ENCODE data around the gene ALAD. TPM values are rescaled to one million over a fixed set of nuclear protein-coding genes. Genes with fewer than 3 reads are reported as not detected.
A peak's percentile ranks its signal among the peaks of the same experiment; 100 is the strongest.
"Not testable (repeated sequence)": the region's sequence is repeated elsewhere in the genome, so short reads cannot be mapped to it uniquely, and the experiment has no call there.

ALAD gene
- total and polyA plus RNA-seq, 2 of the 13 experiments (the other 11 are each of a cell fraction or from before 2014, with no cell fraction given), result 21.8 to 30.1 TPM

DNA sequence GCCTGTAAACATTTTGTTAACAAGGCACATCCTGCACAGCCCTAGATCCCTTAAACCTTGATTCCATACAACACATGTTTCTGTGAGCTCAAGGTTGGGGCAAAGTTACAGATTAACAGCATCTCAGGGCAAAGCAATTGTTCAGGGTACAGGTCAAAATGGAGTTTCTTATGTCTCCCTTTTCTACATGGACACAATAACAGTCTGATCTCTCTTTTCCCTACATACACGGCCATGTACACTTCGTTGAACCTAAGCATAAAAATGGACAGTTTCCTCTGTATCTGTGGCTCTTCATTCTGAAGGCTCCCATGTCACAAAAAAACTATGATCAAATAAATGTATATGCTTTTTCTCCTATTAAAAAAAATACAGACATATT, 21.3 kb downstream of the ALAD start (continued):
- TF ChIP-seq, protein P1, sequence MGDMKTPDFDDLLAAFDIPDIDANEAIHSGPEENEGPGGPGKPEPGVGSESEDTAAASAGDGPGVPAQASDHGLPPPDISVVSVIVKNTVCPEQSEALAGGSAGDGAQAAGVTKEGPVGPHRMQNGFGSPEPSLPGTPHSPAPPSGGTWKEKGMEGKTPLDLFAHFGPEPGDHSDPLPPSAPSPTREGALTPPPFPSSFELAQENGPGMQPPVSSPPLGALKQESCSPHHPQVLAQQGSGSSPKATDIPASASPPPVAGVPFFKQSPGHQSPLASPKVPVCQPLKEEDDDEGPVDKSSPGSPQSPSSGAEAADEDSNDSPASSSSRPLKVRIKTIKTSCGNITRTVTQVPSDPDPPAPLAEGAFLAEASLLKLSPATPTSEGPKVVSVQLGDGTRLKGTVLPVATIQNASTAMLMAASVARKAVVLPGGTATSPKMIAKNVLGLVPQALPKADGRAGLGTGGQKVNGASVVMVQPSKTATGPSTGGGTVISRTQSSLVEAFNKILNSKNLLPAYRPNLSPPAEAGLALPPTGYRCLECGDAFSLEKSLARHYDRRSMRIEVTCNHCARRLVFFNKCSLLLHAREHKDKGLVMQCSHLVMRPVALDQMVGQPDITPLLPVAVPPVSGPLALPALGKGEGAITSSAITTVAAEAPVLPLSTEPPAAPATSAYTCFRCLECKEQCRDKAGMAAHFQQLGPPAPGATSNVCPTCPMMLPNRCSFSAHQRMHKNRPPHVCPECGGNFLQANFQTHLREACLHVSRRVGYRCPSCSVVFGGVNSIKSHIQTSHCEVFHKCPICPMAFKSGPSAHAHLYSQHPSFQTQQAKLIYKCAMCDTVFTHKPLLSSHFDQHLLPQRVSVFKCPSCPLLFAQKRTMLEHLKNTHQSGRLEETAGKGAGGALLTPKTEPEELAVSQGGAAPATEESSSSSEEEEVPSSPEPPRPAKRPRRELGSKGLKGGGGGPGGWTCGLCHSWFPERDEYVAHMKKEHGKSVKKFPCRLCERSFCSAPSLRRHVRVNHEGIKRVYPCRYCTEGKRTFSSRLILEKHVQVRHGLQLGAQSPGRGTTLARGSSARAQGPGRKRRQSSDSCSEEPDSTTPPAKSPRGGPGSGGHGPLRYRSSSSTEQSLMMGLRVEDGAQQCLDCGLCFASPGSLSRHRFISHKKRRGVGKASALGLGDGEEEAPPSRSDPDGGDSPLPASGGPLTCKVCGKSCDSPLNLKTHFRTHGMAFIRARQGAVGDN (CRISPR knock-in tag; IDR thresholded peaks at IDR 0.05), result peak; percentile 27; the same call in 1 of the 2 replicates
- TF ChIP-seq CREB1, SOX13 (IDR thresholded peaks at IDR 0.05): not testable (repeated sequence)
- TF ChIP-seq CREB1 (CRISPR knock-in tag; IDR thresholded peaks at IDR 0.05) (0 out of 2 replicates have a peak, but pooled peaks have one; percentile 24), SOX13 (CRISPR knock-in tag; conservative IDR thresholded peaks at IDR 0.05 in 1 of 2, IDR thresholded peaks at IDR 0.05 in 1 of 2) (peak in 1 of 2 experiments; percentile 35; a peak in 1 of 4 replicates)
- TF ChIP-seq, protein P2, sequence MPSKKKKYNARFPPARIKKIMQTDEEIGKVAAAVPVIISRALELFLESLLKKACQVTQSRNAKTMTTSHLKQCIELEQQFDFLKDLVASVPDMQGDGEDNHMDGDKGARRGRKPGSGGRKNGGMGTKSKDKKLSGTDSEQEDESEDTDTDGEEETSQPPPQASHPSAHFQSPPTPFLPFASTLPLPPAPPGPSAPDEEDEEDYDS (CRISPR knock-in tag; IDR thresholded peaks at IDR 0.05), result peak; percentile 71

DNA sequence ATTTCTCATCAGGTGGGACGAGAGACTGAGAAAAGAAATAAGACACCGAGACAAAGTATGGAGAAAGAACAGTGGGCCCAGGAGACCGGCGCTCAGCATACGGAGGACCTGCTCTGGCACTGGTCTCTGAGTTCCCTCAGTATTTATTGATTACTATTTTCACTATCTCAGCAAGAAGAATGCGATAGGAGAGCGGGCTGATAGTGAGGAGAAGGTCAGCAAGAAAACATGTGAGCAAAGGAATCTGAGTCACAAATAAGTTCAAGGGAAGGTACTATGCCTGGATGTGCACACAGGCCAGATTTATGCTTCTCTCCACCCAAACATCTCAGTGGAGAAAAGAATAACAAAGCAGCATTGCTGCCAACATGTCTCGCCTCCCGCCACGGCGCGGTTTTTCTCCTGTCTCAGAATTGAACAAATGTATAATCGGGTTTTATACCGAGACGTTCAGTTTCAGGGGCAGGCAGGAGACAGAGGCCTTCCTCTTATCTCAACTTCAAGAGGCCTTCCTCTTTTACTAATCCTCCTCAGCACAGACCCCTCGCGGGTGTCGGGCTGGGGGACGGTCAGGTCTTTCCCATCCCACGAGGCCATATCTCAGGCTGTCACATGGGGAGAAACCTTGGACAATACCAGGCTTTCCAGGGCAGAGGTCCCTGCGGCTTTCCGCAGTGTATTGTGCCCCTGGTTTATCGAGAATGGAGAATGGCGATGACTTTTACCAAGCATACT, 21.8 kb downstream of the ALAD start:
- Histone ChIP-seq H3K9ac (ENCODE audit: insufficient read depth, low read depth, low read length) (peak overlapping the region; percentile 39), H3K79me2 (ENCODE audit: insufficient read depth, low read length) (peaks cover 15% of the 10 kb centered on the region), H3K27ac (ENCODE audit: extremely low read length, insufficient read depth, low read length) (peak overlapping the region; percentile 83), H3K4me2 (ENCODE audit: low read depth, low read length) (peak overlapping the region; percentile 91), H3K4me1 (ENCODE audit: insufficient read depth, low read length) (peaks cover 86% of the 10 kb centered on the region), H3K4me3 (replicated peaks in 1 of 3; ENCODE audit: insufficient read depth in 1 of 3, low read depth in 2 of 3, low read length in 3 of 3) (peak overlapping the region in 2 of 3 experiments; percentile 33 to 41; a peak in 4 of 6 replicates)
- CTCF ChIA-PET (ENCODE audit: low intra/inter-chr PET ratio, low total read pairs); H4K20me1 ChIP-seq (ENCODE audit: insufficient read depth, low read length); H3K27me3 ChIP-seq (ENCODE audit: control insufficient read depth in 1 of 2, insufficient read depth in 2 of 2, low read length in 2 of 2); FAIRE-seq; DNase-seq (ENCODE audit: low spot score); H3K9me3 ChIP-seq (ENCODE audit: low read length); H2AFZ ChIP-seq (ENCODE audit: low read length); H3K36me3 ChIP-seq (replicated peaks in 1 of 2; ENCODE audit: control insufficient read depth in 1 of 2, insufficient read depth in 2 of 2, low read length in 2 of 2); BruUV-seq (replicated peaks); in situ Hi-C loops (cut with HindIII; ENCODE audit: extremely low pct_ligation_motif_present, low pct_unique_long_range_greater_than_20kb); ATAC-seq; intact Hi-C loops (cut with micrococcal nuclease; ENCODE audit: unreplicated experiment); TF ChIP-seq SOX6 (IDR thresholded peaks at IDR 0.05): not testable (repeated sequence)
- POLR2A ChIA-PET, result interaction anchor here (0.9 to 1.3 kb wide), 3 partner anchors 9 to 19 kb away, joined by 3 to 4 read pairs (median 4); no protein-coding TSS in a partner anchor
- WGBS (ENCODE audit: low lambda C conversion rate), result 19% methylated on average over 24 of the region's 24 CpGs
- TF ChIP-seq, protein P3, sequence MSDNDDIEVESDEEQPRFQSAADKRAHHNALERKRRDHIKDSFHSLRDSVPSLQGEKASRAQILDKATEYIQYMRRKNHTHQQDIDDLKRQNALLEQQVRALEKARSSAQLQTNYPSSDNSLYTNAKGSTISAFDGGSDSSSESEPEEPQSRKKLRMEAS (IDR thresholded peaks at IDR 0.05), result peak; percentile 46; the same call in 1 of the 2 replicates
- TF ChIP-seq, protein P4, sequence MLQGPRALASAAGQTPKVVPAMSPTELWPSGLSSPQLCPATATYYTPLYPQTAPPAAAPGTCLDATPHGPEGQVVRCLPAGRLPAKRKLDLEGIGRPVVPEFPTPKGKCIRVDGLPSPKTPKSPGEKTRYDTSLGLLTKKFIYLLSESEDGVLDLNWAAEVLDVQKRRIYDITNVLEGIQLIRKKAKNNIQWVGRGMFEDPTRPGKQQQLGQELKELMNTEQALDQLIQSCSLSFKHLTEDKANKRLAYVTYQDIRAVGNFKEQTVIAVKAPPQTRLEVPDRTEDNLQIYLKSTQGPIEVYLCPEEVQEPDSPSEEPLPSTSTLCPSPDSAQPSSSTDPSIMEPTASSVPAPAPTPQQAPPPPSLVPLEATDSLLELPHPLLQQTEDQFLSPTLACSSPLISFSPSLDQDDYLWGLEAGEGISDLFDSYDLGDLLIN (CRISPR knock-in tag; IDR thresholded peaks at IDR 0.05; ENCODE audit: borderline replicate concordance), result 0 out of 2 replicates have a peak, but pooled peaks have one; percentile 30
- peak; percentile 63; the same call in 1 of the 2 replicates for TF ChIP-seq SOX6 (CRISPR knock-in tag; IDR thresholded peaks at IDR 0.05)
- 0 out of 2 replicates have a peak, but pooled peaks have one; percentile 11 for TF ChIP-seq ZNF232 (CRISPR knock-in tag; IDR thresholded peaks at IDR 0.05; ENCODE audit: borderline replicate concordance)
- TF ChIP-seq, protein P5, sequence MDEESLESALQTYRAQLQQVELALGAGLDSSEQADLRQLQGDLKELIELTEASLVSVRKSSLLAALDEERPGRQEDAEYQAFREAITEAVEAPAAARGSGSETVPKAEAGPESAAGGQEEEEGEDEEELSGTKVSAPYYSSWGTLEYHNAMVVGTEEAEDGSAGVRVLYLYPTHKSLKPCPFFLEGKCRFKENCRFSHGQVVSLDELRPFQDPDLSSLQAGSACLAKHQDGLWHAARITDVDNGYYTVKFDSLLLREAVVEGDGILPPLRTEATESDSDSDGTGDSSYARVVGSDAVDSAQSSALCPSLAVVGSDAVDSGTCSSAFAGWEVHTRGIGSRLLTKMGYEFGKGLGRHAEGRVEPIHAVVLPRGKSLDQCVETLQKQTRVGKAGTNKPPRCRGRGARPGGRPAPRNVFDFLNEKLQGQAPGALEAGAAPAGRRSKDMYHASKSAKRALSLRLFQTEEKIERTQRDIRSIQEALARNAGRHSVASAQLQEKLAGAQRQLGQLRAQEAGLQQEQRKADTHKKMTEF (CRISPR knock-in tag; IDR thresholded peaks at IDR 0.05), result peak; percentile 54; the same call in 1 of the 2 replicates
- 0 out of 2 replicates have a peak, but pooled peaks have one; percentile 30 for TF ChIP-seq HDAC2 (CRISPR knock-in tag; IDR thresholded peaks at IDR 0.05)
- 0 out of 2 replicates have a peak, but pooled peaks have one; percentile 47 for TF ChIP-seq SOX5 (CRISPR knock-in tag; IDR thresholded peaks at IDR 0.05; ENCODE audit: borderline replicate concordance)
- peak; percentile 62 for TF ChIP-seq ONECUT2 (CRISPR knock-in tag; IDR thresholded peaks at IDR 0.05)

All from HepG2 (cell line).